PC-9 (cell line): Measurements from ENCODE around the gene ELOVL5. TPM values are rescaled to one million over a fixed set of nuclear protein-coding genes. Genes with fewer than 3 reads are reported as not detected.

ENCODE experiments used
- BruUV-seq: library from RNA; stranded (reverse); fragments of 400-500 nt; replicated peaks from 2 replicates; lab custom pipeline; 2021; lab: Mats Ljungman, UMichigan
- CTCF ChIA-PET: fragments of 300-600 bp; sonication (Branson Sonifier 250); formaldehyde crosslinking; loops from one replicate; lab custom pipeline; 2022; ENCODE audit warnings: antibody characterized with exemption; lab: Charles Lee
- POLR2A ChIA-PET: fragments of 300-600 bp; sonication (Branson Sonifier 250); formaldehyde crosslinking; loops from one replicate; lab custom pipeline; 2022; ENCODE audit warnings: antibody characterized with exemption; ENCODE audit not compliant: unreplicated experiment; lab: Charles Lee
- DNase-seq, 2 experiments: peaks; one replicate each; pipeline versions ENCODE4 v3.0.0 to v3.0.0-alpha.2; 2015 to 2022; ENCODE audit warnings: mixed read lengths in 1 of 2
- H2AFZ ChIP-seq: fragments of 200-600 bp; sonication (generic); 2 replicates; pipeline ENCODE4 v1.8.1; 2017; ENCODE audit warnings: antibody characterized with exemption
- H3F3A ChIP-seq: fragments of 200-600 bp; sonication (generic); 2 replicates; pipeline ENCODE4 v1.8.1; 2017; ENCODE audit warnings: antibody characterized with exemption, mild to moderate bottlenecking, low read depth; ENCODE audit not compliant: insufficient read depth
- H3K27ac ChIP-seq: fragments of 200-600 bp; sonication (generic); 2 replicates; pipeline ENCODE4 v1.6.1; 2016; ENCODE audit warnings: mixed run types
- H3K27me3 ChIP-seq: fragments of 200-600 bp; sonication (generic); 2 replicates; pipeline ENCODE4 v1.6.1; 2016; ENCODE audit warnings: low read depth, mixed run types; ENCODE audit not compliant: insufficient read depth
- H3K36me3 ChIP-seq: fragments of 200-600 bp; sonication (generic); 2 replicates; pipeline ENCODE4 v1.6.1; 2016; ENCODE audit warnings: low read depth, mixed run types
- H3K4me1 ChIP-seq: fragments of 200-600 bp; sonication (generic); replicated peaks from 2 replicates; pipeline ENCODE4 v1.6.1; 2016; ENCODE audit warnings: mixed run types; ENCODE audit not compliant: insufficient read depth
- H3K4me2 ChIP-seq: fragments of 200-600 bp; sonication (generic); 2 replicates; pipeline ENCODE4 v1.6.1; 2017; ENCODE audit warnings: mixed run types
- H3K4me3 ChIP-seq: fragments of 200-600 bp; sonication (generic); 2 replicates; pipeline ENCODE4 v1.6.1; 2016; ENCODE audit warnings: mixed run types
- H3K79me2 ChIP-seq: fragments of 200-600 bp; sonication (generic); 2 replicates; pipeline ENCODE4 v1.6.1; 2017; ENCODE audit warnings: low read depth, mixed run types
- H3K9me2 ChIP-seq: fragments of 200-600 bp; sonication (generic); 2 replicates; pipeline ENCODE4 v1.8.1; 2017; ENCODE audit warnings: mild to moderate bottlenecking; ENCODE audit not compliant: insufficient read depth
- H3K9me3 ChIP-seq: fragments of 200-600 bp; sonication (generic); 2 replicates; pipeline ENCODE4 v1.8.1; 2016; ENCODE audit warnings: low read depth; ENCODE audit not compliant: insufficient read depth
- H4K20me1 ChIP-seq: fragments of 200-600 bp; sonication (generic); 2 replicates; pipeline ENCODE4 v1.8.1; 2017; ENCODE audit not compliant: insufficient read depth
- EZH2 ChIP-seq: fragments of 200-600 bp; sonication (generic); IDR thresholded peaks from 2 replicates; pipeline ENCODE4 v1.8.0; 2017; ENCODE audit warnings: antibody characterized with exemption, low read depth
- intact Hi-C: fragments of 100-400 bp; cut with micrococcal nuclease; formaldehyde crosslinking; loops from one replicate; pipeline ENCODE4 v1.10.0; 2022; ENCODE audit not compliant: unreplicated experiment
- total RNA-seq: library from RNA; stranded (reverse); gene quantifications from 2 replicates; pipeline ENCODE4 v1.2.3, GENCODE V29; 2021
- TF ChIP-seq, protein P1 (sequence below): fragments of 200-600 bp; sonication (generic); conservative IDR thresholded peaks from 2 replicates; pipeline ENCODE4 v1.6.1; 2017; ENCODE audit warnings: mixed run types, antibody characterized with exemption, mild to moderate bottlenecking, moderate library complexity

Gene ELOVL5
- total RNA-seq, 1 experiment from 2014 or later, result 108 TPM

DNA sequence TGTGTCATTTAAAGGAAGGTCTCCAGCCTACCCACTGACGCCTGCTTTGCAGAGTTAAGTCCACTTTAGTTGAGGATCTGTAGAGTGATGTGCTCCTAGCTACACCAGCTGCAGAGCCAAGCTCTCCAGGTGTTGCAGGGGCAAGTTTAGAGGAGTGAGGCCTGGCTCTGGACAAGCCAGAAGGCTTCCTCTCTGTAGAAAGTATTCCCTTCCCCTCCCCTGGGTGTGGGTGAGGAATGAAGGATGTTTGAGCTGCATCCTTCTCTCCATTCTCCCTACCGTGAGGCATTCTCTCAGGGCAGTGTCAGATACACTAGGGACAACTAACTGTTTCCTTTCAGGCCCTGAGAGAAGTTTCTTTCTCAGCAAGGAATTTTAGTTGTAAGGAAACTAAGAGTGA lies 66.5 kb downstream of the ELOVL5 start:
- H3K27ac ChIP-seq, result no peak overlapping the region
- H2AFZ ChIP-seq, result no peak overlapping the region
- H3K4me2 ChIP-seq, result no peak overlapping the region
- DNase-seq, result no peak
- H3K36me3 ChIP-seq, result peaks cover 4% of the 10 kb centered on the region; the same call in 1 of the 2 replicates
- no peaks in the 10 kb centered on the region; the same call in 1 of the 2 replicates for H4K20me1 ChIP-seq
- no peaks in the 10 kb centered on the region for H3K27me3 ChIP-seq
- H3K4me1 ChIP-seq, result no peaks in the 10 kb centered on the region
- H3K9me3 ChIP-seq, result no peaks in the 10 kb centered on the region
- CTCF ChIA-PET, result no interaction called here
- no TSS peak for BruUV-seq
- H3K79me2 ChIP-seq, result peaks cover 9% of the 10 kb centered on the region; the same call in 1 of the 2 replicates
- H3K4me3 ChIP-seq, result no peak overlapping the region
- intact Hi-C loops, result no loop called here
- no peaks in the 10 kb centered on the region for H3F3A ChIP-seq
- H3K9me2 ChIP-seq, result no peaks in the 10 kb centered on the region
- POLR2A ChIA-PET, result no interaction called here
- TF ChIP-seq, protein P1, sequence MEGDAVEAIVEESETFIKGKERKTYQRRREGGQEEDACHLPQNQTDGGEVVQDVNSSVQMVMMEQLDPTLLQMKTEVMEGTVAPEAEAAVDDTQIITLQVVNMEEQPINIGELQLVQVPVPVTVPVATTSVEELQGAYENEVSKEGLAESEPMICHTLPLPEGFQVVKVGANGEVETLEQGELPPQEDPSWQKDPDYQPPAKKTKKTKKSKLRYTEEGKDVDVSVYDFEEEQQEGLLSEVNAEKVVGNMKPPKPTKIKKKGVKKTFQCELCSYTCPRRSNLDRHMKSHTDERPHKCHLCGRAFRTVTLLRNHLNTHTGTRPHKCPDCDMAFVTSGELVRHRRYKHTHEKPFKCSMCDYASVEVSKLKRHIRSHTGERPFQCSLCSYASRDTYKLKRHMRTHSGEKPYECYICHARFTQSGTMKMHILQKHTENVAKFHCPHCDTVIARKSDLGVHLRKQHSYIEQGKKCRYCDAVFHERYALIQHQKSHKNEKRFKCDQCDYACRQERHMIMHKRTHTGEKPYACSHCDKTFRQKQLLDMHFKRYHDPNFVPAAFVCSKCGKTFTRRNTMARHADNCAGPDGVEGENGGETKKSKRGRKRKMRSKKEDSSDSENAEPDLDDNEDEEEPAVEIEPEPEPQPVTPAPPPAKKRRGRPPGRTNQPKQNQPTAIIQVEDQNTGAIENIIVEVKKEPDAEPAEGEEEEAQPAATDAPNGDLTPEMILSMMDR, result no peak
- TF ChIP-seq EZH2, result no peak

DNA sequence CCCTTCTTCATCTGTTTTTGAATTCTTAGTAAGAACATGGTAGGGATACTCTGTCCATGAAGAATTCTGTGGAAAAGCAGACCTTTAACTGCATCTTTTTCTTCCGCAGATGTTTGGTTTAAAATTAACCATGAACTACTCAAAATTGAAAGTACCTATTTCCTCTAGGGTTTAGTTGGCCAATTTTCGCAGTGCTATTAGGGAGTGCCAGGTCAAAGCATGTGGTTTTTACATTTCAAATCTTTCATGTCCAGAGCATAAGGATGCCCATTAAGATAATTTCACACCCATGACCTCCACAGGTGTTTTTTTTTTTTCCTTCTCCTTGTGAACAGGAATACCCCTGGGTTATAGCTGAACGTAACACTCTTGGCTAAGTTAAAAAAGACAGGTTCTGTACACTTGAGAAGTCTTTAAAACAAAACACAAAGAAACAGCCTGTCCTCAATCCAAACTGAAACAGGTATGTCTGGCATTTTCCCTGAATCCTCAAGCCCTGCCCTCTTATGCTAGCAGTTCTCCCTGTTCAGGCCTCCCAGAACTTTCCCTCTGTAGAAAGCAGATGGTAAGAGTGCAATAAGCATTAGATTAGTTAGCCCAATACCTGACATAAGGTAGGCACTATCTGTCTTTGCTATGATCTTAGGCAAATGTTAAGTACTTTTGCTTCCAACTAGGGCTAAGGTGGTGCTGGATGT lies 67.1 kb downstream of the ELOVL5 start:
- H3K79me2 ChIP-seq, result peaks cover 9% of the 10 kb centered on the region; the same call in 1 of the 2 replicates
- H3K4me3 ChIP-seq, result no peak overlapping the region
- H3K9me2 ChIP-seq, result no peaks in the 10 kb centered on the region
- intact Hi-C loops, result no loop called here
- no peak for DNase-seq
- H3K27ac ChIP-seq, result no peak overlapping the region
- H4K20me1 ChIP-seq, result no peaks in the 10 kb centered on the region; the same call in 1 of the 2 replicates
- H3K9me3 ChIP-seq, result no peaks in the 10 kb centered on the region
- no peaks in the 10 kb centered on the region for H3K4me1 ChIP-seq
- no TSS peak for BruUV-seq
- H3K27me3 ChIP-seq, result no peaks in the 10 kb centered on the region
- H3K4me2 ChIP-seq, result no peak overlapping the region
- CTCF ChIA-PET, result no interaction called here
- no peak for TF ChIP-seq EZH2
- TF ChIP-seq, protein P1, result no peak
- POLR2A ChIA-PET, result no interaction called here
- peaks cover 4% of the 10 kb centered on the region; the same call in 1 of the 2 replicates for H3K36me3 ChIP-seq
- no peaks in the 10 kb centered on the region for H3F3A ChIP-seq
- no peak overlapping the region for H2AFZ ChIP-seq

DNA sequence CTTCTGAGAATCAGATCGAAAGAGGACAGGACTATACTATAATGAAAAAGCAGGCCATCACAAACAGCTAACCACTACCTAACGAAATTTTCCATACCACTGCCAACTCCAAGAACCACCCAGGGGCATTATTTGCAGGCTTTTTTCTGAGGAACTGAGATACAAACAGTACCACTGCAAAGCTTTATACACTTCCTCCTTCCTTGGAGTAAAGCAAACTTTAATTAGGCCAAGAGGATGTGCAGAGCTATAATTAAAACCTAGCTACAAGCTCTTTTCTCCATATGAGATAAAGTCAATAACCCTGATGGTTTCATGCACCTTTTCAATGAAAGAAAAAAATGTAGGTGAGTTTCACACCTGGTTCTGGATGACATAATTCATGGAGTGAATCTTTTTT lies 68.5 kb downstream of the ELOVL5 start:
- Histone ChIP-seq H3K9me2 (no peaks in the 10 kb centered on the region), H3K27ac (no peak overlapping the region), H2AFZ (no peak overlapping the region), H3K79me2 (peaks cover 9% of the 10 kb centered on the region; the same call in 1 of the 2 replicates), H3K27me3 (no peaks in the 10 kb centered on the region), H3K4me2 (no peak overlapping the region), H3K4me3 (no peak overlapping the region), H3K4me1 (no peaks in the 10 kb centered on the region), H3F3A (no peaks in the 10 kb centered on the region), H3K9me3 (no peaks in the 10 kb centered on the region), H4K20me1 (no peaks in the 10 kb centered on the region; the same call in 1 of the 2 replicates), H3K36me3 (peaks cover 4% of the 10 kb centered on the region; the same call in 1 of the 2 replicates)
- TF ChIP-seq, protein P1, result no peak
- TF ChIP-seq EZH2, result no peak
- DNase-seq, result no peak
- intact Hi-C loops, result no loop called here
- POLR2A ChIA-PET, result no interaction called here
- no TSS peak for BruUV-seq
- CTCF ChIA-PET, result no interaction called here
